NCI-H2081 (cell line): ENCODE data around the gene TPP2.

ENCODE experiments used
- DNase-seq, 2 experiments: peaks; one replicate each; lab custom pipeline; 2025; lab: John Stamatoyannopoulos, UW

TPP2 gene

DNA sequence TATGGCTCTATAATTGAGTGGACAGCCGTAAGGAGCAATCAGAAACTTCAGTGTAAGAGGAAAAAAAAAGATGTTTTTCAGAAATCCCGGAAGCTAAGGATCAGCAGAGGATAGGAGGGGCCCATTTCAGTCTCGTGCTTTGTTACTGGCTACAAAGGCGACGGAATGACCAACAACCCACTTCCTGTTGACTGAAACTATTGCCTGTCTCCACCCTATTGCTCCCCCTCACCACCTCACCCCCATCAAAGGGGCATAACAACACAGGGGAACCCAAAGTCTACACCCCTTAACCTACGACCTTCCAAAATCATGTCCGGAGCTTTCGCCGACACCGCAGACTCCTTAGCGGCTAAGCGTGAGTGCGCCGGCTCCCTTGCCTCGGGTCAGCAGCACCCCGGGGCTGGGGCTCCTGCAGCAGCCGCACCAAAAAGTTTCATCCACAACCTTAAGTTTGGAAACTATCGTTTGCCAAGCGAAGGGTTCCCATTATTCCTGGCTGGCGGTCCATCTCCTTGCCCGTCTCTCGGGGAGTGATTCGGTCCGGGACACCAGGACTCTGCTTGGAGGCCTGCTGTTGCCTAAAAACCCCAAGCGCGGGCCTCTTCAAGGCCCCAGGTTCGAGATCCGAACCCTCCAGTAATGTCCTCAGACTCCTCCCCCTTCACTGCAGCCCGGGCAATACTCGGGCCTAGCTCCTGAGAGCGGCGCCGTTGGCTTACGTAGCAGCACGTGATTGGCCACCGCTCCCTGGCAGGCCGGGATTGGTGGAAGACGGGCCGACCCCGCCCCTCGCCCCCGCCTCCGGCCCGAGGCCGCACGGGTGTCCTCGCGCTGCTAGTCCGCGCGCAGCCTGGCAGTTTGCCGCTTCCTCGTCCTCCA is at the start of gene TPP2:
Gene TPP2 (plus strand): TSS at position 840 of the 882 bp plus-strand sequence. CDS start 53 bp downstream, outside the sequence.
- peak; percentile 97 for DNase-seq

- DNase-seq, result no peak
Measured at GRCh38 chr13:102548811-102549210, 48.0 kb upstream of the TPP2 start.

- DNase-seq, result no peak
Measured at GRCh38 chr13:102550507-102550906, 46.3 kb upstream of the TPP2 start.

GRCh38 chr13:102555914-102556553 is 40.8 kb upstream of the TPP2 start:
- DNase-seq, result peak; percentile 9 to 56

GRCh38 chr13:102556806-102557205 is 40.0 kb upstream of the TPP2 start:
- DNase-seq, result no peak

DNA sequence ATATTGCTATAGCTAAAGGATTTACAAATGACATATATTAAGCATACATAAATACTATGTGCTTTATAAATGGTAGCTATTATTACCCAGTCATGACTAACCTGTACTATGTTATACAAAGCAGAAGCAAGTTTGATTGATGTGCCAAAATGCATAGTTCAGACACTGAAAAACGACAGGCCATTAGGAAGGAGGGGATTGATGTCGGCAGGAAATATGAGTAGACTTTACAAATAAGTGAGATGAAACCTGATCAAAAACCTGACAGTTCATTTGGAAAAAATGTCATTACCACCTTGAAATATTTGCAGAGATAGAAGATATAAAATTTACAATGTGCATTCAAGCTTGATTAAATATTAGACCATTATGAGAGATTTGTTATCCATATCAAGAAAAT is 38.8 kb upstream of the TPP2 start:
- peak in 1 of 2 experiments; percentile 32 for DNase-seq

GRCh38 chr13:102561933-102562332 is 34.9 kb upstream of the TPP2 start:
- no peak for DNase-seq

- no peak for DNase-seq
Measured at GRCh38 chr13:102563267-102563666, 33.5 kb upstream of the TPP2 start.

- no peak for DNase-seq
Measured at GRCh38 chr13:102564564-102564963, 32.2 kb upstream of the TPP2 start.

GRCh38 chr13:102566513-102566912 is 30.3 kb upstream of the TPP2 start:
- DNase-seq, result no peak

DNA sequence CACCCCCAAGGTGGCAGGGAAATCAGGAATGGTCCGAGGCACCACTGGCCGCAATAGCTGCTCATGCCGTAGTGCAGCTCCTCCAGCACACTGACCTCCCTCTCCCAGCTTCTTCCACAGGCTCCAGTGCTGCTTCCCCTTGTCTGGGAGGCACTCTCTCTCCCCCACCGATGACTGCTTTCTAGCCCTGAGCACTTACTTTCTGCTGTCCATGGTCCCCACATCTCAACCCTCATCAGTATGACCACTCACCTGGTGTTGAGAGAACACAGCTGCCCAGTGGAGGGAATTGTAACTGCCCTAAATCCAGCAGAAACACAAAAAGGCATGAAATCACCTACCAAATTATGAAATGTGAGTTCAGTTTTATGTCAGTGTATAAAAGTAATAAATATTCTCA is 28.9 kb upstream of the TPP2 start:
- no peak for DNase-seq

GRCh38 chr13:102569488-102569887 is 27.3 kb upstream of the TPP2 start:
- DNase-seq, result no peak

DNA sequence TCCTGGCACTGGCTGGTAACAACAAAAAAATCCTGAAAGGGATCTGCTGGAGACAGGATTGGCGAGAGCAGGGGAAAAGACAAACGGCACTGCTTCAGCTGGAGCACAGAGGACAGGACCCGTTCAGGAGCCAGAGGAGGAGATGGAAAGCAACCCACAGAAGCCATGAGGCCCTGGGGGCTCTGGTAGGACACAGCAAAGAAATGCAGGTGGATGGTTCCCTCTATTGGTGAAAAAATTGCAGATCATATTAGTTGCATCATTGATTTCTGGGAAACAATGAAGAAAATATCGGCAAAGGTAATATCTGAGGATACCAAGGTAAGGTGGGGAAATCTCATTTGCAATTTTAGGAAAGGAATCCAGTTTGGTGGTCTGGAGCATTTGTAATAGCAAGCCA is 25.7 kb upstream of the TPP2 start:
- no peak for DNase-seq

DNA sequence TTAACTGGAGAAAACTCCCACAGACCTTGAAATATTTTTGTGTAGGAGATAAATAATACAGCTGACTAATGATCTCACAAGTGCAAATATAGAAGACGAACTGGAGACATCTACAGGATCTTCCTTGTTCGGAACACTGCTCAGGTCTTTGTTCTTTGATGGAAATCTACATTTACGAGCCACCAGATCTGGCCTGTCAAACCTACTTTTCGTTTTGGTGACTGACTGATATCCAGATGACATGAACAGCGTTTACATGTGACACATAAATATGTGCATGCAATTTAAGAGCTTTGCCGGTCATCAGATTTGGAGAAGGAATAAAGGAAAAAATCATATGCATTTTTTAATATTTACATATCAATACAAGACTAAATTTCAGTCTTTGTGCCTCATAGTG is 24.5 kb upstream of the TPP2 start:
- DNase-seq, result no peak

GRCh38 chr13:102580552-102581169 is 16.1 kb upstream of the TPP2 start:
- DNase-seq, result peak; percentile 42 to 66

DNA sequence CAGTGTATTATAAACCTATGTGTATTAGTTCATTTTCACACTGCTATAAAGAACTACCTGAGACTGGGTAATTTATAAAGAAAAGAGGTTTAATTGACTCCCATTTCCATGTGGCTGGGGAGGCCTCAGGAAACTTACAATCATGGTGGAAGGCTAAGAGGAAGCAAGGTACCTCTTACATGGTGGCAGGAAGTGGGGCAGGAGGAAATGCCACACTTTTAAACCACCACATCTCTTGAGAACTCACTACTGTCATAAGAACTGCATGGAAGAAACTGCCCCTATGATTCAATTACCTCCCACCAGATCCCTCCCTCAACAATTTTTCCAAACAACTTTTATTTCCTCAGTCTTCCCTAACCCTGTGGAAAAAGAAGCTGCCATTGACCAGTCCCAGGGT is 14.5 kb upstream of the TPP2 start:
- no peak for DNase-seq

- DNase-seq, result no peak
Measured at GRCh38 chr13:102584434-102584833, 12.4 kb upstream of the TPP2 start.

GRCh38 chr13:102586615-102587014 is 10.2 kb upstream of the TPP2 start:
- no peak for DNase-seq

- DNase-seq, result no peak
Measured at GRCh38 chr13:102587916-102588315, 8.9 kb upstream of the TPP2 start.

DNA sequence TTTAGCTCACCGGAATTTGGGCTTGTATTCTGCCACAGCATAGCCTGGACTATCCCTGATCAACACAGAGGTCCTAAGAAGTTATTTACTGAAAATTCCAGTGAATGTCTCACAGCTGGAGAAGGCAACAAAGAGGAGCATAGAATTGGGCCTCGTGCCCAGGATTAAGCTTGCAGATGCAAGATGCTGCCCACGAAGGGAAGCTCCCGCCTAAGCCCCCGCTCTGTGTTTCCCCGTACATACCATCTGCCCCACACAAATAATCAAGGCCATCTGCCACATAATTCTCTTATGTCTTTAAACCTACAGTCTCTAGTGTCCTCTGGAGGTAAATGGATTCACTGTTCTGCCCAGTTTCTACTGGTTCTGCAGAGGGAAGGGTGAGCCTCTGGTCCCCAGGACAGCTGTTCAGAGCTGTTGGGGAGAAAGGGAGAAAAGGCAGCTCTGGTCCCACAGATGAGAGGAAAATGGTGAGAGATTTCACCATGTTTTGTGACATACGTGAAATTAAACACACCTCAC is 7.4 kb upstream of the TPP2 start:
- no peak for DNase-seq

GRCh38 chr13:102591988-102592781 is 4.6 kb upstream of the TPP2 start:
- DNase-seq, result peak; percentile 76 to 79

DNA sequence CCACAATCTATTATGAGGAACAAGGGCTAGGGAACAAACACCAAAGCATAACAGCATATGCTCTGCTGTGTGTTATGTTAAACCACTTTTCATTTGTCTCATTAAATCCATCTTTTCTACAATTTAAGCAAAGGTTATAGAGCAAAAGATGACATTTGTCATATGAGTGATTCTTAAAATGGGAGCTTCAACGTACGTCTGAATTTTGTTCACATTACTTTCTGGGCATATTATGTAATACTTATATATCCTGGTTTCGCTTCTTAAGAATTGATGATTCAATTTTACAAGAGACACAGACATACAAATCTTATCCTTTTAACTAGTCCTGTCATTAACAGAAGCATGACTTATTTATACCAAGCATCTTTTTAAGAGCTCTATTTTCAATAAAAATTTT is 3.3 kb upstream of the TPP2 start:
- DNase-seq, result no peak
